Measurements from ENCODE around the gene WSCD2. TPM values are rescaled to one million over a fixed set of nuclear protein-coding genes. Genes with fewer than 3 reads are reported as not detected.
"Not testable (repeated sequence)": the region's sequence is repeated elsewhere in the genome, so short reads cannot be mapped to it uniquely, and the experiment has no call there.

Gene WSCD2
- total RNA-seq, 1 experiment from 2014 or later, result not detected

DNA sequence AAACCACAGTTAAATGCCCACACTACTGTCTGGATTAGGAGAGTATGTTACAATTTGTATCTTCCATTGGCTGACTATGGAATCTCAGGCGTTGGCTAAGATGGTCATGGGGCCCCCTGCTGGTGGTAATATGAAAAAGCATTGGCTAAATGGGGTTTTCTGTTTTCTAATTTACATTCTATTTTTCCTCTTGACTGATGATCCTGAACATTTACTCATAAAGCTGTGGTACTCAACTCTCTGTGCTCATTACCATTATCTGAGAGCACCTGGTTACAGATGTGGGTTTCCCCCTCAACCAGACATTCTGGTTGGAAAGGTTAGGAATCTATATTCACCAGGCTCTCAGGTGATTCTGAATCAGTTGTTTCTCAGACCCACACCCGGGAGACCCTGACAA is 64.8 kb downstream of the WSCD2 start:
- peak; percentile 39 for DNase-seq (ENCODE audit: low spot score)

DNA sequence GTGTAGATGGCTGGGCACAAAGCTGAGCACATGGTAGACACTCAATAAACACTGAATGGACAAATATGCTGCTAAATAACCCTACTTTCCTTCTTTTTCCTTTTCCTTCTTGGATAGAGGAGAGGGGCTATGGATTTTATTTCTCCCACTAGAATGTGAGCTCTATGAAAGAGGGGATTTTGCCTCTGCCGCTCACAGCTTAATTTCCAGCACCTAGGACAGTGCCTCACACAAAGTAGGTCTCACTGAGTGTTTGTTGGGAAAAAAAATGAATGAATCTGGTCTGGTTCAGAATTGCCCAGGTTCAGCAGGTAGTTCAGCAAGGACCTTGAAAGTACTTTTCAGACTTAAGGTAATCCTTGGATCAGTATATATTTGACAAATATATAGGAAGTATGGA is 65.5 kb downstream of the WSCD2 start:
- DNase-seq (ENCODE audit: low spot score), result no peak

DNA sequence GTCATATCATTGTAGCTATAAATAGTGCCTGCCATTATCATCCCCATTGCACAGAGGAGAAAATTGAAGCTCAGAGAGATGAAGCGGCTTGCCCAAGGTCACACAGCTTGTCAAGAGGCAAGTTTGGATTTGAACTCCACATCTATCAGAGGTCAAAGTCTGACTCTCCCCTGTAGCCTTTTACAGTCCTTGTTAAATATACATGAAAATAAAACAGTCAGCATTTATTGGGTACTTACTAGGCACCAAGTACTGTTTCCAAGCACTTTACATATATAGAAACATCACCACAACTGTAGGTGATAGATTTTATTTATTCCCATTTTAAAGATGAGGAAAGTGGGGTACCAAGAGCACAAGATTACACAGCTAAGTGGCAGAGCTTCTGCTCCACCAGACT is 67.2 kb downstream of the WSCD2 start:
- DNase-seq (ENCODE audit: low spot score), result no peak

DNA sequence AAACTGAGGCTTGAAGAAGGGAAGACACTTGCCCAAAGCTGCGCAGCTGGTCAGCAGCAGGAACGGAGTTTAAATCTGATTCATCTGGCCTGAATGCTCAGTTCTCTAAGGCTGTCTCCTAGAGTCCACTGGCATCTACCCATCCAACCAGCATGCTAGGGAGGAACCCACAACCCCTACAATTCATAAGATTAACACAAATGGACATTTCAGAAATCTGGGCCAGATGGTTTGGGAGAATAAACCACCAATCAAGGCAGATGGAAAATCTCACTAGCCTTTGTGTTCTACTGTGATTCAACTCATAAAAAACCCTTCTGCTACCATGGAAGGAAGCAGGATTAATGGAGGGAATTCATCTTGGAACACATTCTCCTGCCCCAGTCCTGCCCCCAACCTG is 67.8 kb downstream of the WSCD2 start:
- DNase-seq (ENCODE audit: low spot score), result no peak

DNA sequence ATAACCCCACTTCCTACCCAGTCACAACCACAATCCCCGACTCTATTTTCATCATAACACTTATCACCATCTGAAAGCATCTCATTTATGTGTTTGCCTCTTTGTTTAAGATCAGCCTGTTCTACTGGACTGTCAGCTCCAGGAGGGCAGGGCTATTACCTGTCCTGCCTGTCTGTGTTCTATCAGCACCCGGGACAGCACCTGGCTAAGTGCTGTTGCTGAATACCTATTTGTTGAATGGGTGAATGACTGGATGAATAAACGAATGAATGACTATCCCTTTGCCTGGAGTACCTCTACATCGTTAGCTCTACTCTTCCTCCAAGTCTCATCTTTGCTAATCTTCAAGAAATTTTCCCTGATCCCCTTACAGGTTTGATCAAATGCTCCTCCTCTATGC is 69.0 kb downstream of the WSCD2 start:
- no peak for DNase-seq (ENCODE audit: low spot score)

DNA sequence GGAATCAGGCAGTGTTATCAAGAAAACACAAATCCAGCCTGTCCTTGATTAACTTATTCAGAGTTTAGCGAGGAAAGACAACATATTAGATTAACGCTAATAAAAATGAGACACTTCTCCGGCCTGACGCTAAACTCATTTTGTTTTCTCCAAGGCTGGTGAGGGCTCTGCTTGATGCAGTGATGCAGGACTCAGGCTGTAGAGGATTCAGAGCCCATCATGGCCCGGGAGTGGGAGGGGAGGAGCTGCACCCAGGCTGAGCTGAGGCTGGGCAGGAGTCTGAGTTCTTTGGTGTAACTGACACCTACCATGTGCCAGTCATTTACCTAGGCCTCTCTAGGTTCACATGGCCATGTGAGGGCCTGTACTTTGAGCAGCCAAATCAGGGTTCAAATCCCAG is 70.0 kb downstream of the WSCD2 start:
- no peak for DNase-seq (ENCODE audit: low spot score)

DNA sequence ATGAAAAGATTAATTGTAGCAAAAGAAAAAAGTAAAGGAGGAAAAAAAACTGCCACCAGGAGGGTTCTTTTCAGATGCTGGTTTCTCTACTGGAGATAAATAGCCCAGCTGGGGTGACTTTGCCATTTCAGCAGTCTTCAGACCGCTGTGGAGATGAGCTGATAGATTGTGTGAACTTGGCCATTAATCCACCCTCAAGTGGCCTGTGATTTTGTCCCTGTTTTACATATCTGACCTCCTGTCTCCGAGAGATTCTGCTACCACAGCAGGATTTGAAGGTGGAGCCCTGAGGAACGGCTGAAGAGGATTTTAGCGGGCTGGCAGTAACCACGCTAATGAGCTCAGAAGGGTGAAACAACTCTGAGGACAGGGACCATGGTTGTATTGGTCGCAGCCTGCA is 72.7 kb downstream of the WSCD2 start:
- no peak for DNase-seq (ENCODE audit: low spot score)

DNA sequence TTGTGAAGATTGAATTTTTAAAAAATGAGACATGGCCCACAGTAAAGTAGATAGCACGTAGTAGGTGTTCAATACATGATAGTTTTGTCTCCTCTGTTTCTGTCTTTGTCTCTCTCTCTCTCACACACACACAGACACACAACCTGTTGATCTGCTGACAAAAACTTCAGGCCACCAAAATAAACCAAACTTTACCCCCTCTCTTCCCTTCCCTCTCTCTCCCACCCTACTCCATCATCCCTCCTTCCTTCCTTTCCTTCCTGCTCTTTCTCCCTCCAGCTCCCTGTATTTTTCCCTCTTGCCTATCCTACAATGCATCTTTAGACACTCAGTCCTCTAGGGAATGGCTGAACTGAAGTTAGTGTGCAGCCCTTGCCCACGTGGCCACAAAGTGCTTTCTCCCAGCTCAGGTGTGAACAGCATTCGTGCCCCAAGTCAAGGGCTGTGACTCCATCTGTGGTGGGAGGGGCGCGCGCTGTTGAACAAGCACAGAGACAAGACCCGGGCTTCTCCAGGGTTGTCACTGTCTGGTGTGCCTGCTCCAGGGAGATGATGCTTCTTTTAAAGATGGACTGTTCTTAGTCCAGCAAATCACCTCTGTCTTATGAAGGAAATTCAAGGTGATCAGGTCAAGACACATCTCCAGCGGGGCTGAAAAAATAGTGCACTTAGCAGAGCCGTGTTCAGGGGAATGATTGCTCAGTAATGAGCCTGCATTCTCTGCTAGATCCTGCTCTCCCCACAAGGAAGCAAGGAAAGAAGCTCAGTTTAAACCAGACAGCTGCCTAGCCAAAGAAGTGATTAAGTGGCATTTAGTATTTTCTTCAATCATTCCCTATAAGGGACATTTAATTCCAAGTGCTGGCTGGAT is 75.3 kb downstream of the WSCD2 start:
- no peak for DNase-seq (ENCODE audit: low spot score)

DNA sequence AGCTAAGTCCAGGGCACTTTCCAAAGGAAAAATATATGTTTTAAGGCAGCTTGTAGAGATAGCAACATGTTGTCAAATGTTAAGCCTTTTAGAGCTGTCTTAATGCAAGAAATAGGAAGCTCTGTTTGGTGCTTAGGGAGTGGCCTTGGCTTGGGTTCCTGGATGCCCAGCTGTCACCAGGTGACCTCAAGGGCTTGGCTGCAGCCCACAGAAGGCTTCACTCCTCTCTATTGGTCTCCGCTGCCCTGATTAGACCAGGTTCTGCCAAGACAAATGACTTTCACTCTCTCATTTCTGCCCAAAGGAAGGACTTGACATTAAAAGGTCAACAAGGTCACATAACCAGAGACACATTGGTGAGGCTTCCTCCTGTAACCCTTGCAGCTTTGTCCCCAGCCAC is 76.8 kb downstream of the WSCD2 start:
- no peak for DNase-seq (ENCODE audit: low spot score)

DNA sequence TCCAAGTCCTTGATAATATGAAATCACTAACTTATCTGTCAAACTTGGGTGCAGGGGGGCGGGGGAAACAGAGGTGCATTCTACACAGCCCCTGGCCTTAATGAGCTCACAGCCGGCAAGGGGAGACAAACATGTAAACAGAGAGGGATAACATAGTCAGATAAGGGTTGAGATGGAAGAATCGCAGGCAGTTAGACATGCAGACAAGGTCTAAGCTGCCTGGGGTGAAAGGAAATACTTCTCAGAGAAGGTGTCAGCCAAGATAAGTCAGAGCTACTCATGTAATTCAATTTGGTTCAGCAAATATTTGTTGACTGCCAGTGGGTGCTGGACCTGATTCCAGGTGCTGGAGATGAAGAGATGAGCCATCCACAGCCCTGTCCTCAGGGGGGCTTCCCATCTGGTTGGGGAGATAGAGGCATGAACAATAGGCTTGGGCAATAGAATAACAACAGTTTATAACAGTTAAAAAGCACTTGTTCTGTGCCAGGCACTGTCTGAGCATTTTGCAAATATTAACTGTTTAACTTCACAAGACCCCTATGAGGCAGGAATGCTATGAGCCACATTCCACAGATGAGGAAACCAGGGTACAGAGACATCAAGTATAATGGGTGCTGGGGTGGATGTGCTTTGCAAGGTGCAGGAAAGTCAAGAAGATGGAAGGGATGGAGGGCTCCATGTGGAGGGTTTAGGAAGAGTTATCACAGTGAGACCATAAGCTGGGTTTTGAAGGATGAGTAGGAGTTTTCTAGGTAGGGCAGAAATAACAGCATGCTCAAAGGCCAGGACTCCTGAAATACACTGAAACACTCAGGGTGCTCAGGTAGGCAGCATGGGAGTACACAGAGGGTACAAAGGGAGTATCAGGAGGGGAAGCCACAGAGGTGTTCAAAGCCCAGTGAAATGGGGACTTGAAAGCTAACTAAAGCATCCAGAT is 79.0 kb downstream of the WSCD2 start:
- DNase-seq (ENCODE audit: low spot score), result no peak

DNA sequence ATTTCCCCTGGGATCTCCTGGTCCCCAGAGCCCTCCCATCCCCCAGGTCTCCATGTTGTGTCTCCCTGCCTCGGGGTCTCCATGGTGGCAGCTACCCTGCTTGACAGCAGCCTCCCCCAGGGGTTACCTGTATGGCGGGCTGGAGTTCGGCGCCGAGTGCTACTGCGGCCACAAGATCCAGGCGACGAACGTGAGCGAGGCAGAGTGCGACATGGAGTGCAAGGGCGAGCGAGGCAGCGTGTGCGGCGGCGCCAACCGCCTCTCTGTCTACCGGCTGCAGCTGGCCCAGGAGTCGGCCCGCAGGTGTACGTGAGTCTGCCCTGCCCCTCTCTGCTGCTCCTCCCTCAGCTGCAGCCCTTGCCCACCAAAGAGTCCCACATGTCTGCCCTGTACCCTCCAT is 80.9 kb downstream of the WSCD2 start:
- DNase-seq (ENCODE audit: low spot score), result no peak

DNA sequence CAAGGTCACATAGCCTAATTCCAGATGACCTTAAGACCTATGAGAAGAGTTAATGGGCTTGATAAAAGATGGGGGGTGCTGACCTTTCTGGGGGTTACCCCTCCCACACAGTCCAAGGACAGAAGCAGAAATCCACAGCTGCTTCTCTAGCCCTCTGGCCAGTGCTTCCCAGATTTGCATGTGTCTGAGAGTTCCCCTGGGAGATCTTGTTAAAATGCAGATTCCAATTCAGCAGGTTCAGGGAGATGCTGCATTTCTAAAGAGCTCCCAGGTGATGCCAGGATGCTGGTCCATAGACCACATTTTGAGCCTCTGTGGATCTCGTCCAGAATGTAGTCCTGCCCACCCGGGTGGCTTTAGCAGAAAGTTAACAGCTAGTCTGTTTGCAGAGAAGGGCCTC is 82.1 kb downstream of the WSCD2 start:
- no peak for DNase-seq (ENCODE audit: low spot score)

DNA sequence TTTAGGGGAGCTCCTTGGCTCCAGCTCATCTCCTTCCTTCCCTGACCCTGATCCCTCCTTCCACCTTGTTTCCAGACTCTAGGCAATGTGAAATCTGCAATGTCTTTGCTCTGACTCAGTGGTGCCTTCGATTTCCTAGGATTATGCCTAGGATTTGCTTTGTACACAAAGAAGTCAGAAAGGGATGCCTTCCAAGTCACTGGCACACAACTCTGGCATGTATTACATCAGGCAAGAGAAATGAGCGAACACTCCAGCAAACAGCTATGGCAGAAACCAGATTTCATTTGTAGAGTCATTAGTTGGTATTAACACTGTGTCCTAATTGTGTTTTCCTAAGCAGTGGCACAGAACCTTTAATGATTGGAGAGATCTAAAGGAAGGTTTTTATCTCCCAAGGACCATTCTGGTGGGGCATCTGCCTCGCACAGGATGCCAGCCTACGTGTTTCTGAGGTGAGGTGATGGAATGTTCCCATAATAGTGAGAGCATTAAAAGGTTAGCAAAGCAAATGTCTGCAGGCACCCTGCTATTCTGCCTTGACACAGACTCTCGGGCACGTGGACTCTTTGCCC is 84.9 kb downstream of the WSCD2 start:
- no peak for DNase-seq (ENCODE audit: low spot score)

DNA sequence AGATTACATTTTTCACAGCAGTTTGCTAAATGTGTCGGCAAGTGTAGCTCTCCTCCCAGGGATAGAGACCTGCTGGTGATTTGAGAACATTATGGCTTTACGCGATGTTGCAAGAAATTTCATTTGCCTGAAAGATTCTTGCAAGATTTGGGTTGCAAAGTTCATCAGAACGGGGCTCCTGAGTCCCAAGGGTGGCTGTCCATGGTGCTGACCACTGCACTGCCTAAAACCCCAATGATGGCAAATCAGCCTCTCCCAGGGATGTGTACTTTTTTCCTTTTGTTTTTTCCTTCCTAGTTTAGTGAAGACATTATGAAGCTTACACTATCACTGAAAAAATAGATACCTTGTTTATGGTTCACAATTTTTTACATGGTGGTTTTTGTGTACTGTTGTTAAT is 85.4 kb downstream of the WSCD2 start:
- DNase-seq (ENCODE audit: low spot score), result peak; percentile 29

DNA sequence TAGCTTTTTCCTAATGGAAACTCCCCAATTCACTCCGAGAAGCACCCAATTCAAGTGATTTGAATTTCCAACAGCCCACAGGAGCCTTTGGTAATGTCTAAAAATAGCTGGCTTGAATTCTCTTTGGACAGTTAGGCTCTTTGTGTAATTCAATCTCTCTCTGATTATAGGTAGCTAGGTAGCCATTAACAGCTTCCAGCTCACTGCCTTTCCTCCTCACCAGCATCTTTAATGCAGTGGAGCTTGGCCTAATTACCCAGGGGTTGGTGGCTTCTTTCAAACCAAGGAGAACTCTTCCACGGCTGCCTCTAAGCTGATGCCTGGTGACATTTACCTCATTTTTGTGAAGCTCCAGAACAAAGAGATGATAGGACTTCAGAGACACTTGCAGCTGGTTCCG is 86.4 kb downstream of the WSCD2 start:
- no peak for DNase-seq (ENCODE audit: low spot score)

DNA sequence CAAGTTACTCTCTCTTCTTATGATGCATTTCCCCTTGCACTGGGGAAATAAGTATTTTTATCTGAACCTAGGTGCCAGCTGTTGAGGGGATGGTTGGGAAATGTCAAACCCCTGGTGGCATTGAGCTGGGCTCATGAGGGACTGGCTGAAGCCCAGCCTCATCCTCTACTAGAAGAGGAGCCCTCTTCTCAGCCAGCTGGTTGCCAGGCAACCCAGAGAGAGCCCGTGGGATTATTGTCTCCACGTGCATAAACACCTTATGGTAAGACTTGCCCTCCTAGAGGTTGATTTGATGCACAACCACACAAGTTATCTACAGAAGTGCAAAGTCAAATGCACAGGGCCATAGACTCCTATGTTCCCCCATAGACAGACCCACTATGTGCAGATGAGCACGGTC is 89.8 kb downstream of the WSCD2 start:
- no peak for DNase-seq (ENCODE audit: low spot score)

DNA sequence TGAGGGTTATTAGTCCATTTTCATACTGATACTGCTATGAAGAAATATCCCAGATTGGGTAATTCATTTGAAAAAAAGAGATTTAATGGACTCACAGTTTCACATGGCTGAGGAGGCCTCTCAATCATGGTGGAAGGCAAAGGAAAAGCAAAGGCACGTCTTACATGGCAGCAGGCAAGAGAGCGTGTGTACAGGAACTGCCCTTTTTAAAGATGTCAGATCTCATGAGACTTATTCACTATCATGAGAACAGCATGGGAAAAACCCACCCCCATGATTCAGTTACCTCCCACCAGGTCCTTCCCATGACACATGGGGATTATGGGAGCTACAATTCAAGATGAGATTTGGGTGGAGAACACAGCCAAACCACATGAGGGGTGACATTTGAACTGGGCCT is 96.0 kb downstream of the WSCD2 start:
- DNase-seq (ENCODE audit: low spot score), result not testable (repeated sequence)

DNA sequence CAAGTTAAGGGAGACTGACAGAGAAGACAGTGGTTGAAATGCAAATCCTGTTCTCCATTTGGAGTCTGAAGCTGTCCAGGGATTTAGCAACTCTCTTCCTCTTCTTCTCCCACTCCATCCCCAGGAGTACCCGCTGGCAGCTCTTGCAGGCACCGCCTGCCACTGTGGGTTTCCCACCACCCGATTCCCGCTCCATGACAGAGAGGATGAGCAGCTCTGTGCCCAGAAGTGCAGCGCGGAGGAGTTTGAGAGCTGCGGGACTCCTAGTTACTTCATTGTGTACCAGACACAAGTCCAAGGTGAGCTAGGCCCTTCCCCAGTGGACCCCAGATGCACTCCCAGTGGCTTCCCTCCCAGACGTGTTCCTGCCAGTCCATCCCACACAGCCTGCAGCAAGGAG is 97.8 kb downstream of the WSCD2 start:
- DNase-seq (ENCODE audit: low spot score), result no peak

DNA sequence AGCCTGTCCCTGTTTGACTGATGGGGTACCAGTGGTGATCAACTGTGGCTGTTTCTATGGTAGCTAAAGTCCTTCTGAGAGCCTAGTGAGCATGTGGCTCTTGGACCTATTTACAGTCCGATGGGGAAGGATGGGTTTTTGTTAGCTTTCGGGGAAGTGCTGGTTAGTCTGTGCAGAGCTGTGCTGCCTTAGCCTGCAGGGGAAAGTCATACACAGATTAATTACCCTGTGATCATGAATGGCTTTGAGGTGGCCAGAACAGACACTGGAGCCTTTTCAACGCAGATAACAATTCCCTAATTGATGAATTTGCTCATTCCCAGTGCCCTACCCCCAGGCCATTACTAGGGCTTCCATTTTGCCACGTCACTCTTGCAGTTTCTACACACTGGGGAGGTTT is 99.7 kb downstream of the WSCD2 start:
- DNase-seq (ENCODE audit: low spot score), result no peak

DNA sequence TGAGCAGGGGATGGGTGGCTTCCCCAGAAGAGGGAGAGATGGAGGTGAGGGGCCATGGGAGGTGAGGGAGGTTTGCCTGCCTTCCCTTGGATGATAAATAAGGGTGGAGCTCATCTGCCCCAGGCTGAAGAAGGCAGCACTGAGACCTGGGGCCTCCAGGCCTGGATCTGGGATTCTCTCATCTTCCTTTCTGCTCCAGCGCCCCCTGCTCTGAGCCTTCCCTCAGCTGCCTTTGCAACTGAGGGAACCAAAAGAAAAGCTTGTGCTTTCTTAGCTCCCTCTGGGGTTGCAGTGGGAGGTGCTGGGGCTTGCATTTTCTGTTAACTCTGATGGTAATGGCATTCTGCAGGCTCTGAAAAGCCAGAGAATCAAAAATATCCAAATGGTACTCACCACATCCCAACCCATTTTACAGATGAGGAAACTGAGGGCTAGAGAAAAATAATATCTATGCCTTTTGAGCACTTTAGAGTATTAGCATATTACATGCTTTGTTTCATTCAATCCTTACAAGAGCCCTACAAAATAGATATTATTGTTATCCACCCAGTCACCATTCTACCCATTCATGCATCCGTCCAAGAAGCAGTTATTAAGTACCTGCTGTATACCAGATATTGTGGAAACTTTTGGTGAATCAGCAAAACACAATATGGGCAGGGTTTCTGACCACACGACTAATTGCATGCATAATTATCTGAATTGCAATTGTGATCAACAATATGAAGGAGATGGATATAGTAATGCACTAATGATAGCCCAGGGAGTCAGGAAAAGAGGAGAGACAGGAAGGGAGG is 102.2 kb downstream of the WSCD2 start:
- DNase-seq (ENCODE audit: low spot score), result no peak

DNA sequence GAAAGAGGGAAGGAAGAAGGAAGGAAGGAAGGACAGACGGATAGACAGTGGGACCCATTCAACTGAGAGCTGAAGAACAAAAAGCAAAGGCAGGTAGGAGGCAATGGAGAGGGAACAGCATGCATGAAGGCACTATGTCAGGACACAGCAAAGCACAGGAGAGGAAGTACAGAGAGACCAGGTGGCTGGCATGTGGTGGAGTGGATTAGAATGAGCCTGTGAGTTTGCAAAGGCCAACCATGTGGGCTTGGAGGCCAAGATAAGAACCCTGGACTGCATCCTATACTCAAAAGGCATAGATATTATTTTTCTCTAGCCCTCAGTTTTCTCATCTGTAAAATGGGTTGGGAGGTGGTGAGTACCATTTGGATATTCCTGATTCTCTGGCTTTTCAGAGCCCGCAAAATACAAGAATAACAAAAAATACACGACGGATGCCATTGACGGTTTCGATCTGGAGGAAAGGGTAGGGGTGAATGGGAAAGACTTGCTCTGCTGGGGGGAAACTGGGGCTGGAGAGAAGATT is 102.9 kb downstream of the WSCD2 start:
- no peak for DNase-seq (ENCODE audit: low spot score)
